22Rv1 (cell line): Measurements from ENCODE around the gene CPOX.

Experiments
- ZFX ChIP-seq: fragments of 450-650 bp; IDR thresholded peaks from 2 replicates; pipeline ENCODE4 v1.6.1; 2017; ENCODE audit warnings: antibody characterized with exemption, borderline replicate concordance
- TF ChIP-seq, protein P1 (sequence below): fragments of 450-650 bp; IDR thresholded peaks from 2 replicates; pipeline ENCODE4 v1.5.1; 2017; ENCODE audit warnings: mild to moderate bottlenecking

DNA sequence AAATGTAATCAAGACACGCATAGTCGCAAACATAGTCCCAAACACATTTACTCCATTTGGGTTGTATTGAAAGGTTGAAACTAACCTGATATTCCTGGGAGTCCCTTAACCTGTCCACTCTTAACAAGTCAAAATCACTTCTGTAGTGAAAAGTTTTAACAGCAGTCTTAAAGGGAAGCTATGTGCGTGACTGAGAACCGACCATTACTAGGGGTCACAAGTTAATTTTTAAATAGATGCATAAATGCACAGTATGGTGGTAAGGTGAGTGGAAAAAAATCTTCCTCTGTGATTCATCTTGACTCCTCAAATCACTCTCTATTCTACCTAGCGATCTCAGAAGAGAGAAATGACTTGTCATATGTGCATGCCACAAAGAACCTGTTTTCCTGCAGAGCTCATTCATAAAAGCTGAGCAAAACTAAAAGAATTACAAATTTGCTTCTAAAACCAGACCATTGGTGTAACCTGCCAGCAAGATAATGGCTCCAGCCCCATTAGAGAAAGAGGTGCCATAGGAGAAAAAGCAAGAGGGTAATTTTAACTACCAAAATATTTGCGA lies 56.9 kb downstream of the CPOX start:
- TF ChIP-seq, protein P1, sequence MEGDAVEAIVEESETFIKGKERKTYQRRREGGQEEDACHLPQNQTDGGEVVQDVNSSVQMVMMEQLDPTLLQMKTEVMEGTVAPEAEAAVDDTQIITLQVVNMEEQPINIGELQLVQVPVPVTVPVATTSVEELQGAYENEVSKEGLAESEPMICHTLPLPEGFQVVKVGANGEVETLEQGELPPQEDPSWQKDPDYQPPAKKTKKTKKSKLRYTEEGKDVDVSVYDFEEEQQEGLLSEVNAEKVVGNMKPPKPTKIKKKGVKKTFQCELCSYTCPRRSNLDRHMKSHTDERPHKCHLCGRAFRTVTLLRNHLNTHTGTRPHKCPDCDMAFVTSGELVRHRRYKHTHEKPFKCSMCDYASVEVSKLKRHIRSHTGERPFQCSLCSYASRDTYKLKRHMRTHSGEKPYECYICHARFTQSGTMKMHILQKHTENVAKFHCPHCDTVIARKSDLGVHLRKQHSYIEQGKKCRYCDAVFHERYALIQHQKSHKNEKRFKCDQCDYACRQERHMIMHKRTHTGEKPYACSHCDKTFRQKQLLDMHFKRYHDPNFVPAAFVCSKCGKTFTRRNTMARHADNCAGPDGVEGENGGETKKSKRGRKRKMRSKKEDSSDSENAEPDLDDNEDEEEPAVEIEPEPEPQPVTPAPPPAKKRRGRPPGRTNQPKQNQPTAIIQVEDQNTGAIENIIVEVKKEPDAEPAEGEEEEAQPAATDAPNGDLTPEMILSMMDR: no peak
- TF ChIP-seq ZFX: no peak
